RWPE2 (cell line): ENCODE measurements around the gene TMEM225B.
A peak's percentile ranks its signal among the peaks of the same experiment; 100 is the strongest.

Experiments used
- ATAC-seq: fragments of 200-7000 bp; cut with Tn5 transposase; 3 replicates; pipeline ENCODE4 v1.9.1; 2021; ENCODE audit warnings: low read depth
- DNase-seq: peaks from one replicate; pipeline ENCODE4 v3.0.0-alpha.2; 2020; ENCODE audit warnings: low spot score
- H3K27ac ChIP-seq: fragments of 450-650 bp; 2 replicates; pipeline ENCODE4 v1.5.1; 2017; ENCODE audit warnings: mild to moderate bottlenecking; ENCODE audit not compliant: poor library complexity, severe bottlenecking
- H3K27me3 ChIP-seq: fragments of 250-450 bp; sonication (Bioruptor Pico); 2 replicates; pipeline ENCODE4 v1.5.1; 2021; ENCODE audit warnings: mild to moderate bottlenecking, moderate library complexity; ENCODE audit not compliant: insufficient read depth, poor library complexity, severe bottlenecking
- H3K36me3 ChIP-seq: fragments of 250-450 bp; sonication (Bioruptor Pico); 2 replicates; pipeline ENCODE4 v1.5.1; 2020; ENCODE audit warnings: low read depth, mild to moderate bottlenecking, moderate library complexity
- H3K4me1 ChIP-seq: fragments of 250-450 bp; sonication (Bioruptor Pico); 2 replicates; pipeline ENCODE4 v1.5.1; 2021; ENCODE audit warnings: mild to moderate bottlenecking, moderate library complexity; ENCODE audit not compliant: insufficient read depth, poor library complexity, severe bottlenecking
- H3K4me3 ChIP-seq: fragments of 250-450 bp; sonication (Bioruptor Pico); 2 replicates; pipeline ENCODE4 v1.5.1; 2021; ENCODE audit warnings: mild to moderate bottlenecking, moderate library complexity; ENCODE audit not compliant: severe bottlenecking
- H3K9me3 ChIP-seq: fragments of 250-450 bp; sonication (Bioruptor Pico); 2 replicates; pipeline ENCODE4 v1.5.1; 2021; ENCODE audit warnings: mild to moderate bottlenecking, moderate library complexity; ENCODE audit not compliant: severe bottlenecking
- CTCF ChIP-seq: fragments of 450-650 bp; IDR thresholded peaks from one replicate; pipeline ENCODE4 v1.5.1; 2017; ENCODE audit warnings: mild to moderate bottlenecking, moderate library complexity; ENCODE audit not compliant: poor library complexity, severe bottlenecking

Gene TMEM225B

DNA sequence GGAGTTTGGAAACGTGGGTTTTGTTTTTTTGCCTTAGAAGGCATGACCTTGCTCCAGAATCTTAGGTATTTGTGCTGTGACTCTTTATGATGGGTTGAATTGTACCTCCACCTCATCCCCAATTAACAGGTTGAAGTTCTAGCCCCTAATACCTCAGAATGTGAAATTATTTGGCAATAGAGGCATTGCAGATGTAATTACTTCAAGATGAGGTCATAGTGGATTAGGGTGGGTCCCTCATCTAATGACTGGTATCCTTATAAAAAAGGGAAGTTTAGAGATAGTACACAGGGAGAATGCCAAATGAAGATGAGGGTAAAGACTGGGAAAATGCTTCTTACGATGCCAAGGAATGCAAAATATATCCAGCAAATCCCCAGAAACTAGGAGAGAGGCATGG is 43.1 kb upstream of the TMEM225B start:
- ATAC-seq (no peak), DNase-seq (no peak)
- no peak for TF ChIP-seq CTCF
- Histone ChIP-seq H3K27ac (no peak overlapping the region), H3K4me3 (no peak overlapping the region), H3K4me1 (peaks cover 3% of the 10 kb centered on the region), H3K36me3 (peaks cover 21% of the 10 kb centered on the region), H3K9me3 (no peaks in the 10 kb centered on the region), H3K27me3 (no peaks in the 10 kb centered on the region)

DNA sequence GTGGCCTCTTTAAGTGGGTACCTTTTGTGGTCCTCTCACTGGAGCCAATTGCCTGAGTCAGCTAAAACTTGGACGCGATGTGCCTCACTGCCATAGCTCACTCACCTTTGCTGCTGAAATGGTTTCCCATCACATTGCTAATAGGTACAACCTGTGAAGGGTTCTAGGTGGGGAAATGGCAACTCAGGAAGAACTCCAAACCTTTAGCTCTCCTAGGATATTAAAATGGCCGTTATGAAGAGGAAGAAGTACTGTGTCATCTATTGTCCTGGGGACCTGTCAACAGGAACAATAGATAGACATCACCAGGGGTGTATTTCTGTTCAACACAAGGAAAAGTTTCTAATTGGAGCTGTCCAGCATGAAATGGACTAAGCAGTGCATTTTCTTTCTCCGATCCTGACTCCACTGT is 40.9 kb upstream of the TMEM225B start:
- Histone ChIP-seq H3K27ac (peak overlapping the region; percentile 92), H3K4me1 (peaks cover 25% of the 10 kb centered on the region), H3K4me3 (peak overlapping the region; percentile 89), H3K36me3 (peaks cover 39% of the 10 kb centered on the region), H3K9me3 (no peaks in the 10 kb centered on the region), H3K27me3 (no peaks in the 10 kb centered on the region)
- TF ChIP-seq CTCF = no peak
- ATAC-seq (no peak), DNase-seq (no peak)

DNA sequence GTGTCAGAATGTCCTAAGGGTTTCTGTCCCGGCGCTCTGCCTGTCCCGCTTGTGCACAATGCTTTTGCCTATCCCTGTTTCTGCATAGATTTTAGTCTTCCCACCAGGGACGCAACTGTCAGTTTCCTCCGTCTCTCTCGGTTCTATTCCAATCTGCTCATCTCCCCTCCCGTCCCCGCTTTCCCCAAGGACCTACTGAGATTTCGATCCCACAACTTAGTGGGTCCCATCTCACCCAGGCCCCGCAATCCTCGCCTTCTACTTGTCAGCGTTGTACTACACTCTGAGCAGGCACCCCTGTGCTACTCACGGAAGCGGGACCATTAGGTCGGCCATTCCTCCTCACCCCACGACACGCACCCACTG is 40.1 kb upstream of the TMEM225B start:
- TF ChIP-seq CTCF = no peak
- ATAC-seq (peak; percentile 37), DNase-seq (no peak)
- H3K27ac ChIP-seq = peak overlapping the region; percentile 92
- peaks cover 29% of the 10 kb centered on the region for H3K4me1 ChIP-seq
- H3K27me3 ChIP-seq = no peaks in the 10 kb centered on the region
- H3K36me3 ChIP-seq = peaks cover 44% of the 10 kb centered on the region
- no peaks in the 10 kb centered on the region for H3K9me3 ChIP-seq
- H3K4me3 ChIP-seq = peak overlapping the region; percentile 89

DNA sequence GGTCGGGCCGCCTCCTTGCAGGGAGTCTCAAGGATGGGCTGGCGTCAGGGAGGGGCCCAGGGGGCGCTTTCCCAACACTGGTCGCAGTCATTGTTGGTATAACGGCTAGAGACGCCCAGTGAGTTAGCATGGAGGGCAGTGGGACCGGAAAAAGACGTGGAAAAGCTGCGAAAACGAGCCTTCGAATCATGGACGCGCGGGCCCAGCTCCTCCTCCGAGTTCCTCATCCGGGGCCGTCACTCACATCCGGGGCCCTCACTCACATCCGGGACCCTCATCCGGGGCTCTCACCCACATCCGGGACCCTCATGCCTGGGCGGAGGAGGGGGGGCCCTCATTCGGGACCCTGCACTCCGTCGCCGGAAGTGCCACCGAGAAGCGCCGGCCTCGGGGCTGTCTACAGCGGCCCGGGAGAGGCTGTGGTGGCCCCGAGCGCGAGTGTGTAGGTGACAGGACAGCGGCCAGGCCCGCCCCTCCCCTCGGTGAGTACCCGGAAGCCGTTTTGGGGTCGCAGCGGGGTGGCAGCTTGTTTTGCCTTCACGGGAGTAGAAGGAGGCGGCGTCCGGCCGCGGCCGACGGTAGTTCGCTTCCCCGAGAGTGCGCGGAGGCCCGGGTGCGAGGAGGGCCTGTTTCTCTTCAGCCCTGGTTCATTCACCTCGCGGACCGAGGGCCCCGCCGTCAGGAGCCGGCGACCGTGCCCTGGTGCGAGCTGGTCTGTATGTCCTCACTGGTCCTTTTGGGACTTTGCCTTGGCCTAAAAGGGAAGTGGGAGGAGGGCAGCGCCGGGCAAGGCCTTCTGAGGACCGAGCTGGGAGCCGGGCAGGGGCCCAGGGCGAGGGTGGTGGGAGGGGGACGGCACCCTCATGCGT is 39.5 kb upstream of the TMEM225B start, which contains the start of gene ZNF655:
TSS of gene ZNF655 (plus strand) at position 337 of the 869 bp plus-strand sequence. CDS start 1,918 bp downstream, outside the sequence.
- peak within 1 kb of the TSS; percentile 92 for H3K27ac ChIP-seq
- no peak for TF ChIP-seq CTCF
- peaks cover 35% of the 10 kb centered on the region for H3K4me1 ChIP-seq
- ATAC-seq (peak; percentile 69), DNase-seq (peak; percentile 88)
- H3K9me3 ChIP-seq = no peaks in the 10 kb centered on the region
- H3K36me3 ChIP-seq = peaks cover 50% of the 10 kb centered on the region
- H3K4me3 ChIP-seq = peak within 1 kb of the TSS; percentile 89
- no peaks in the 10 kb centered on the region for H3K27me3 ChIP-seq
